A549 (cell line): Measurements from ENCODE around the gene NBR1.
"Not testable (repeated sequence)": the region's sequence is repeated elsewhere in the genome, so short reads cannot be mapped to it uniquely, and the experiment has no call there.

Source experiments
- ESRRA ChIP-seq: fragments of 150-350 bp; IDR thresholded peaks from 2 replicates; pipeline ENCODE4 v1.6.1; 2014; ENCODE audit warnings: mild to moderate bottlenecking, low read length, borderline replicate concordance
- HOXB5 ChIP-seq: fragments of 250-450 bp; sonication (Bioruptor Pico); IDR thresholded peaks from 2 replicates; pipeline ENCODE4 v1.5.0; 2020; ENCODE audit warnings: mild to moderate bottlenecking, moderate library complexity
- JUN ChIP-seq, 2 experiments: fragments of >200 bp; sonication (Bioruptor Twin); formaldehyde crosslinking; IDR thresholded peaks; 2 replicates in 1 of 2; 3 replicates in 1 of 2; pipeline ENCODE4 v1.6.1; 2016 to 2017
- KDM1A ChIP-seq: fragments of 200-600 bp; sonication (generic); IDR thresholded peaks from 2 replicates; pipeline ENCODE4 v1.6.1; 2016; ENCODE audit warnings: low read depth, mild to moderate bottlenecking
- MAX ChIP-seq: IDR thresholded peaks from 2 replicates; pipeline ENCODE4 v1.6.1; 2012
- NFE2L2 ChIP-seq: fragments of 150-350 bp; conservative IDR thresholded peaks from 2 replicates; pipeline ENCODE4 v1.6.1; 2014; ENCODE audit warnings: low read length
- POLR2A ChIP-seq: IDR thresholded peaks from 2 replicates; pipeline ENCODE4 v1.6.1; 2012; ENCODE audit warnings: mild to moderate bottlenecking, low read length
- POLR2AphosphoS2 ChIP-seq: conservative IDR thresholded peaks from 2 replicates; pipeline ENCODE4 v1.6.1; 2012; ENCODE audit warnings: low read length, improper control_type of control experiment, inconsistent platforms
- RAD21 ChIP-seq, 2 experiments: fragments of >200 bp in 1 of 2; sonication (Bioruptor Twin) in 1 of 2; formaldehyde crosslinking in 1 of 2; IDR thresholded peaks in 1 of 2; conservative IDR thresholded peaks in 1 of 2; 2 replicates in 1 of 2; 3 replicates in 1 of 2; pipeline ENCODE4 v1.6.1; 2012 to 2018; ENCODE audit warnings: inconsistent platforms in 1 of 2
- RFX5 ChIP-seq: fragments of 450-650 bp; IDR thresholded peaks from 2 replicates; pipeline ENCODE4 v1.7.1; 2014; ENCODE audit warnings: antibody characterized with exemption, mild to moderate bottlenecking, moderate library complexity
- RNF2 ChIP-seq: fragments of 200-600 bp; sonication (generic); IDR thresholded peaks from 2 replicates; pipeline ENCODE4 v1.6.1; 2016; ENCODE audit warnings: low read depth, mild to moderate bottlenecking, antibody characterized with exemption, moderate library complexity, borderline replicate concordance
- SMC3 ChIP-seq: fragments of >200 bp; sonication (Bioruptor Twin); formaldehyde crosslinking; IDR thresholded peaks from 3 replicates; pipeline ENCODE4 v1.6.1; 2018; ENCODE audit warnings: inconsistent platforms
- ZC3H11A ChIP-seq: fragments of 450-650 bp; IDR thresholded peaks from 2 replicates; pipeline ENCODE4 v1.6.1; 2014; ENCODE audit warnings: antibody characterized with exemption, mild to moderate bottlenecking
- TF ChIP-seq, protein P1 (sequence below): fragments of >200 bp; sonication (Bioruptor Twin); formaldehyde crosslinking; IDR thresholded peaks from 3 replicates; pipeline ENCODE4 v1.5.1; 2016

DNA sequence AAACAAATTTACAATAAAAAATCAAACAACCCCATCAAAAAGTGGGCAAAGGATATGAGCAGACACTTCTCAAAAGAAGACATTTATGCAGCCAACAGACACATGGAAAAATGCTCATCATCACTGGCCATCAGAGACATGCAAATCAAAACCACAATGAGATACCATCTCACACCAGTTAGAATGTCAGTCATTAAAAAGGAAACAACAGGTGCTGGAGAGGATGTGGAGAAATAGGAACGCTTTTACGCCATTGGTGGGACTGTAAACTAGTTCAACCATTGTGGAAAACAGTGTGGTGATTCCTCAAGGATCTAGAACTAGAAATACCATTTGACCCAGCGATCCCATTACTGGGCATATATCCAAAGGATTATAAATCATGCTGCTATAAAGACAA is 34.4 kb upstream of the NBR1 start:
- TF ChIP-seq, protein P1, sequence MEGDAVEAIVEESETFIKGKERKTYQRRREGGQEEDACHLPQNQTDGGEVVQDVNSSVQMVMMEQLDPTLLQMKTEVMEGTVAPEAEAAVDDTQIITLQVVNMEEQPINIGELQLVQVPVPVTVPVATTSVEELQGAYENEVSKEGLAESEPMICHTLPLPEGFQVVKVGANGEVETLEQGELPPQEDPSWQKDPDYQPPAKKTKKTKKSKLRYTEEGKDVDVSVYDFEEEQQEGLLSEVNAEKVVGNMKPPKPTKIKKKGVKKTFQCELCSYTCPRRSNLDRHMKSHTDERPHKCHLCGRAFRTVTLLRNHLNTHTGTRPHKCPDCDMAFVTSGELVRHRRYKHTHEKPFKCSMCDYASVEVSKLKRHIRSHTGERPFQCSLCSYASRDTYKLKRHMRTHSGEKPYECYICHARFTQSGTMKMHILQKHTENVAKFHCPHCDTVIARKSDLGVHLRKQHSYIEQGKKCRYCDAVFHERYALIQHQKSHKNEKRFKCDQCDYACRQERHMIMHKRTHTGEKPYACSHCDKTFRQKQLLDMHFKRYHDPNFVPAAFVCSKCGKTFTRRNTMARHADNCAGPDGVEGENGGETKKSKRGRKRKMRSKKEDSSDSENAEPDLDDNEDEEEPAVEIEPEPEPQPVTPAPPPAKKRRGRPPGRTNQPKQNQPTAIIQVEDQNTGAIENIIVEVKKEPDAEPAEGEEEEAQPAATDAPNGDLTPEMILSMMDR = not testable (repeated sequence)
- TF ChIP-seq ESRRA; RAD21 (conservative IDR thresholded peaks at IDR 0.05 in 1 of 2, IDR thresholded peaks at IDR 0.05 in 1 of 2); RFX5; NFE2L2; HOXB5 (CRISPR knock-in tag); JUN (IDR thresholded peaks at IDR 0.05); RNF2; POLR2AphosphoS2; POLR2A; ZC3H11A; KDM1A; SMC3; MAX: not testable (repeated sequence)
